Liver (tissue), 9 donors: ENCODE results near the gene VASP. TPM values are rescaled to one million over a fixed set of nuclear protein-coding genes. Genes with fewer than 3 reads are reported as not detected.

Experiments used
- DNase-seq: peaks from one replicate; pipeline ENCODE4 v3.0.0-alpha.2; 2017; ENCODE audit warnings: low spot score
- H3K27ac ChIP-seq, 2 donors: one replicate each; pipeline ENCODE4 v1.7.0; 2013; ENCODE audit warnings: inconsistent platforms in 2 of 2, low read length in 2 of 2, control low read depth in 1 of 2, low read depth in 1 of 2, mild to moderate bottlenecking in 1 of 2
- H3K27me3 ChIP-seq, 4 donors: one replicate each; pipeline versions ENCODE4 v1.6.1 to v1.7.0; 2013; ENCODE audit warnings: low read length in 3 of 4, inconsistent platforms in 1 of 4, mild to moderate bottlenecking in 1 of 4, moderate library complexity in 1 of 4; ENCODE audit not compliant: control insufficient read depth in 4 of 4, insufficient read depth in 4 of 4
- H3K36me3 ChIP-seq, 4 donors: one replicate each; pipeline versions ENCODE4 v1.6.1 to v1.7.0; 2013; ENCODE audit warnings: low read length in 3 of 4, mild to moderate bottlenecking in 3 of 4, low read depth in 1 of 4, moderate library complexity in 1 of 4; ENCODE audit not compliant: control insufficient read depth in 4 of 4, insufficient read depth in 3 of 4
- H3K4me1 ChIP-seq, 4 donors: one replicate each; pipeline versions ENCODE4 v1.6.1 to v1.7.0; 2013; ENCODE audit warnings: low read length in 3 of 4, mild to moderate bottlenecking in 3 of 4, moderate library complexity in 1 of 4; ENCODE audit not compliant: control insufficient read depth in 4 of 4, insufficient read depth in 4 of 4
- H3K4me3 ChIP-seq, 3 donors: one replicate each; pipeline versions ENCODE4 v1.6.1 to v1.7.0; 2013; ENCODE audit warnings: low read length in 3 of 3, control low read depth in 1 of 3, low read depth in 1 of 3, mild to moderate bottlenecking in 1 of 3
- H3K9ac ChIP-seq, 2 donors: one replicate each; pipeline ENCODE4 v1.7.0; 2013; ENCODE audit warnings: low read length in 2 of 2, mild to moderate bottlenecking in 2 of 2, moderate library complexity in 2 of 2, control low read depth in 1 of 2, low read depth in 1 of 2
- H3K9me3 ChIP-seq, 4 donors: one replicate each; pipeline versions ENCODE4 v1.6.1 to v1.7.0; 2013; ENCODE audit warnings: low read length in 3 of 4; ENCODE audit not compliant: control insufficient read depth in 4 of 4
- ATF3 ChIP-seq: IDR thresholded peaks from 2 replicates; pipeline ENCODE4 v1.6.1; 2016; ENCODE audit warnings: antibody characterized with exemption
- CTCF ChIP-seq: fragments of 150-350 bp; IDR thresholded peaks from 2 replicates; pipeline ENCODE4 v1.5.1; 2017; ENCODE audit warnings: improper control_type of control experiment, low read depth, low read length; ENCODE audit not compliant: missing input control
- EGR1 ChIP-seq, 2 donors: IDR thresholded peaks; 2 replicates each; pipeline ENCODE4 v1.6.1; 2016 to 2018; ENCODE audit warnings: antibody characterized with exemption in 2 of 2, low read depth in 2 of 2
- FOXA1 ChIP-seq: IDR thresholded peaks from 2 replicates; pipeline ENCODE4 v1.6.1; 2016; ENCODE audit warnings: antibody characterized with exemption
- FOXA2 ChIP-seq: IDR thresholded peaks from 2 replicates; pipeline ENCODE4 v1.6.1; 2016; ENCODE audit warnings: antibody characterized with exemption
- GABPA ChIP-seq, 2 donors: IDR thresholded peaks in 1 of 2; conservative IDR thresholded peaks in 1 of 2; 2 replicates each; pipeline ENCODE4 v1.6.1; 2016; ENCODE audit warnings: antibody characterized with exemption in 2 of 2, mild to moderate bottlenecking in 1 of 2, moderate library complexity in 1 of 2
- HNF4A ChIP-seq, 2 donors: conservative IDR thresholded peaks; 2 replicates each; pipeline ENCODE4 v1.6.1; 2016; ENCODE audit warnings: antibody characterized with exemption in 2 of 2, mild to moderate bottlenecking in 2 of 2
- HNF4G ChIP-seq: IDR thresholded peaks from 2 replicates; pipeline ENCODE4 v1.6.1; 2016; ENCODE audit warnings: antibody characterized with exemption
- MAX ChIP-seq: IDR thresholded peaks from 2 replicates; pipeline ENCODE4 v1.6.1; 2016; ENCODE audit warnings: antibody characterized with exemption
- RAD21 ChIP-seq, 2 donors: IDR thresholded peaks; 2 replicates each; pipeline ENCODE4 v1.6.1; 2016; ENCODE audit warnings: antibody characterized with exemption in 2 of 2, mild to moderate bottlenecking in 2 of 2
- REST ChIP-seq: IDR thresholded peaks from 2 replicates; pipeline ENCODE4 v1.6.1; 2016; ENCODE audit warnings: antibody characterized with exemption, mild to moderate bottlenecking
- RXRA ChIP-seq, 2 donors: IDR thresholded peaks; 2 replicates each; pipeline ENCODE4 v1.6.1; 2017 to 2018; ENCODE audit warnings: antibody characterized with exemption in 2 of 2, mild to moderate bottlenecking in 1 of 2
- SP1 ChIP-seq: IDR thresholded peaks from 2 replicates; pipeline ENCODE4 v1.6.1; 2018; ENCODE audit warnings: antibody characterized with exemption, mild to moderate bottlenecking
- TAF1 ChIP-seq: conservative IDR thresholded peaks from 2 replicates; pipeline ENCODE4 v1.6.1; 2016; ENCODE audit warnings: antibody characterized with exemption, mild to moderate bottlenecking
- ZBTB33 ChIP-seq: IDR thresholded peaks from 2 replicates; pipeline ENCODE4 v1.6.1; 2016; ENCODE audit warnings: antibody characterized with exemption
- WGBS: extraction: QIAGEN DNeasy Blood & Tissue Kit; methylation state at CpG from one replicate; pipeline ENCODE4 v1.1.7; 2013; 5-methylcytosine and 5-hydroxymethylcytosine counted together
- polyA plus RNA-seq, 2 donors: library from polyadenylated mRNA; stranded (reverse) in 1 of 2; unstranded in 1 of 2; fragments of 200-250 nt in 1 of 2; fragments of >200 nt in 1 of 2; fragmentation: Nextera tagmentation in 1 of 2; extraction: Ambion mirVana in 1 of 2; gene quantifications; one replicate each; pipeline versions ENCODE4 v1.2.1 to v1.2.3, GENCODE V29; 2013 to 2015
- total RNA-seq, 2 donors: library from RNA; depleted of rRNA; stranded (reverse); fragments of >200 nt; gene quantifications; one replicate each; pipeline ENCODE4 v1.2.3, GENCODE V29; 2014
- donor health status: healthy.
- donor health status: healthy.
- donor health status: healthy.
- donor health status: healthy.
- donor health status: healthy.

VASP gene
- total and polyA plus RNA-seq, 4 donors = 7.3 to 29.1 (median 22.7) TPM

- Histone ChIP-seq H3K27ac (no peak overlapping the region), H3K4me1 (peaks cover 0 to 10% (median 2%) of the 10 kb centered on the region in 4 donors), H3K27me3 (no peaks in the 10 kb centered on the region), H3K36me3 (no peaks in the 10 kb centered on the region), H3K9ac (no peak overlapping the region), H3K9me3 (no peaks in the 10 kb centered on the region), H3K4me3 (no peak overlapping the region)
- 89% methylated on average over 5 of the region's 5 CpGs for WGBS
- no peak for DNase-seq
- TF ChIP-seq TAF1 (no peak), FOXA1 (no peak), RXRA (IDR thresholded peaks at IDR 0.05) (no peak), ZBTB33 (no peak), HNF4G (no peak), REST (no peak), RAD21 (IDR thresholded peaks at IDR 0.05) (no peak), SP1 (no peak), HNF4A (conservative IDR thresholded peaks at IDR 0.05) (no peak), ATF3 (no peak), EGR1 (IDR thresholded peaks at IDR 0.05; ENCODE audit: low read depth in 2 of 2) (no peak), CTCF (no peak), MAX (no peak), FOXA2 (no peak), GABPA (IDR thresholded peaks at IDR 0.05 in 1 of 2, conservative IDR thresholded peaks at IDR 0.05 in 1 of 2) (no peak)
Observed at GRCh38 chr19:45483033-45483432, 24.2 kb upstream of the VASP start.
